ENCODE results near the gene EGFR. TPM values are rescaled to one million over a fixed set of nuclear protein-coding genes. Genes with fewer than 3 reads are reported as not detected.

Gene EGFR
- total RNA-seq, 2 donors from 2014 or later = 21.1 to 22.5 TPM

- DNase-seq (ENCODE audit: low spot score) = no peak
- Histone ChIP-seq H3K9me3 (no peaks in the 10 kb centered on the region), H3K27ac (no peak overlapping the region), H3K36me3 (no peaks in the 10 kb centered on the region), H3K4me3 (no peak overlapping the region), H3K27me3 (no peaks in the 10 kb centered on the region), H3K4me1 (peaks cover 0 to 34% of the 10 kb centered on the region in 2 donors)
- no peak for TF ChIP-seq CTCF (IDR thresholded peaks at IDR 0.05)
Observed at GRCh38 chr7:55108401-55108800, 89.6 kb downstream of the EGFR start.

GRCh38 chr7:55108818-55109217 lies 90.0 kb downstream of the EGFR start:
- DNase-seq (ENCODE audit: low spot score) = no peak
- H3K27ac ChIP-seq = no peak overlapping the region
- no peaks in the 10 kb centered on the region for H3K36me3 ChIP-seq
- H3K4me3 ChIP-seq = no peak overlapping the region
- no peaks in the 10 kb centered on the region for H3K27me3 ChIP-seq
- no peak for TF ChIP-seq CTCF (IDR thresholded peaks at IDR 0.05)
- no peaks in the 10 kb centered on the region for H3K9me3 ChIP-seq
- peaks cover 0 to 34% of the 10 kb centered on the region in 2 donors for H3K4me1 ChIP-seq

GRCh38 chr7:55109404-55110167 lies 90.8 kb downstream of the EGFR start:
- Histone ChIP-seq H3K4me1 (peaks cover 0 to 34% of the 10 kb centered on the region in 2 donors), H3K4me3 (no peak overlapping the region)

GRCh38 chr7:55110282-55110992 lies 91.6 kb downstream of the EGFR start:
- no peak for TF ChIP-seq CTCF (IDR thresholded peaks at IDR 0.05)
- DNase-seq (ENCODE audit: low spot score) = no peak
- Histone ChIP-seq H3K36me3 (no peaks in the 10 kb centered on the region), H3K4me1 (peaks cover 0 to 34% of the 10 kb centered on the region in 2 donors), H3K4me3 (no peak overlapping the region), H3K27me3 (no peaks in the 10 kb centered on the region), H3K27ac (peak overlapping the region; percentile 4 to 36), H3K9me3 (no peaks in the 10 kb centered on the region)

More at GRCh38 chr7:55109404-55110167, 90.8 kb downstream of the EGFR start:
- Histone ChIP-seq H3K27me3 (no peaks in the 10 kb centered on the region), H3K27ac (peak overlapping the region; percentile 4 to 55), H3K36me3 (no peaks in the 10 kb centered on the region), H3K9me3 (no peaks in the 10 kb centered on the region)
- DNase-seq (ENCODE audit: low spot score) = no peak
- no peak for TF ChIP-seq CTCF (IDR thresholded peaks at IDR 0.05)

GRCh38 chr7:55110993-55111361 lies 92.2 kb downstream of the EGFR start:
- peak overlapping the region in 1 of 2 donors; percentile 36 for H3K27ac ChIP-seq
- no peaks in the 10 kb centered on the region for H3K27me3 ChIP-seq
- H3K9me3 ChIP-seq = no peaks in the 10 kb centered on the region
- no peak overlapping the region for H3K4me3 ChIP-seq
- DNase-seq (ENCODE audit: low spot score) = no peak
- H3K4me1 ChIP-seq = peaks cover 0 to 33% of the 10 kb centered on the region in 2 donors
- H3K36me3 ChIP-seq = no peaks in the 10 kb centered on the region
- TF ChIP-seq CTCF (IDR thresholded peaks at IDR 0.05) = no peak
